ENCODE measurements around the gene TMEM203. TPM values are rescaled to one million over a fixed set of nuclear protein-coding genes. Genes with fewer than 3 reads are reported as not detected.

TMEM203 gene
- total RNA-seq, 1 experiment from 2014 or later = 35.5 TPM

- no peak overlapping the region for H3K18ac ChIP-seq (ENCODE audit: insufficient read length, low read depth, low read length)
- Mint-ChIP-seq H3K9me3 (no peaks in the 10 kb centered on the region), H3K27me3 (ENCODE audit: low read depth) (no peaks in the 10 kb centered on the region), H3K4me3 (no peak overlapping the region; a peak in 1 of 5 replicates), H3K27ac (no peak overlapping the region), H3K4me1 (peaks cover 16 to 21% of the 10 kb centered on the region in 2 experiments), H3K36me3 (ENCODE audit: insufficient read depth in 1 of 3, low read depth in 3 of 3) (peaks cover 7 to 18% (median 14%) of the 10 kb centered on the region in 3 experiments; a peak in 5 of 7 replicates)
- no peak overlapping the region for H2BK12ac ChIP-seq (ENCODE audit: insufficient read length, low read depth, low read length)
- no peak overlapping the region for H4K5ac ChIP-seq (ENCODE audit: insufficient read length, low read depth, low read length)
- H2AFZ ChIP-seq (ENCODE audit: low read length) = no peak overlapping the region
- H3K4ac ChIP-seq (ENCODE audit: low read depth, low read length) = no peak overlapping the region
- peaks cover 5% of the 10 kb centered on the region; the same call in 1 of the 2 replicates for H3K4me1 ChIP-seq (ENCODE audit: insufficient read depth, low read length)
- no peaks in the 10 kb centered on the region for H4K20me1 ChIP-seq (ENCODE audit: control insufficient read depth, insufficient read depth, insufficient read length)
- H3K79me1 ChIP-seq (ENCODE audit: insufficient read depth, low read depth, low read length, poor library complexity, severe bottlenecking) = peaks cover 5% of the 10 kb centered on the region
- DNase-seq = no peak
- no peak overlapping the region for H2BK15ac ChIP-seq (ENCODE audit: low read depth, low read length)
- H3K27me3 ChIP-seq (ENCODE audit: insufficient read depth, low read length) = no peaks in the 10 kb centered on the region
- no peak overlapping the region for H4K8ac ChIP-seq (replicated peaks; ENCODE audit: insufficient read length, low read depth, low read length)
- peaks cover 5% of the 10 kb centered on the region; the same call in 1 of the 2 replicates for H3K79me2 ChIP-seq (ENCODE audit: insufficient read depth, low read length)
- TF ChIP-seq CTCF (conservative IDR thresholded peaks at IDR 0.05) = no peak
- no peak overlapping the region for H2BK120ac ChIP-seq (ENCODE audit: low read depth, low read length, poor library complexity, severe bottlenecking)
- H3K9me3 ChIP-seq (ENCODE audit: control insufficient read depth, low read depth, low read length) = no peaks in the 10 kb centered on the region
- no peak overlapping the region for H3K9ac ChIP-seq (ENCODE audit: extremely low read depth, insufficient read length, low read length)
- H3K14ac ChIP-seq (ENCODE audit: insufficient read depth, low read length) = no peak overlapping the region; the same call in 1 of the 2 replicates
- no peak overlapping the region for H3K27ac ChIP-seq (ENCODE audit: insufficient read length, low read depth, low read length)
- no peak overlapping the region for H2BK5ac ChIP-seq (ENCODE audit: insufficient read length, low read length)
- WGBS (ENCODE audit: extremely low coverage, insufficient read length, low lambda C conversion rate) = no CpG with 5 or more reads among the region's 10 CpGs
- H2AK5ac ChIP-seq (ENCODE audit: insufficient read length, low read length) = no peak overlapping the region
- H3K23me2 ChIP-seq (ENCODE audit: insufficient read length, low read depth, low read length, poor library complexity, severe bottlenecking) = peaks cover 13% of the 10 kb centered on the region
- H2BK20ac ChIP-seq (ENCODE audit: low read depth, low read length, poor library complexity, severe bottlenecking) = no peak overlapping the region
- no peak overlapping the region for H3K4me2 ChIP-seq (ENCODE audit: insufficient read depth, insufficient read length, low read length)
- no peak overlapping the region for H3K23ac ChIP-seq (ENCODE audit: insufficient read length, low read depth, low read length)
- H3K56ac ChIP-seq (ENCODE audit: insufficient read length, low read depth, low read length) = no peak overlapping the region
- no peak overlapping the region for H4K91ac ChIP-seq (ENCODE audit: insufficient read length, low read depth, low read length)
- no peak overlapping the region for H3T11ph ChIP-seq (ENCODE audit: low read length)
Observed at GRCh38 chr9:137192448-137192780, 13.0 kb downstream of the TMEM203 start.
